Natural killer cell (primary cell): ENCODE measurements around the gene USF1. TPM values are rescaled to one million over a fixed set of nuclear protein-coding genes. Genes with fewer than 3 reads are reported as not detected.

Source experiments
- ATAC-seq, 3 donors: fragments of 150-1000 bp in 2 of 3; fragments of 200-7000 bp in 1 of 3; cut with Tn5 transposase; 1 replicate in 1 of 3; 2 replicates in 2 of 3; pipeline ENCODE4 v1.10.0; 2021; ENCODE audit warnings: mild to moderate bottlenecking in 2 of 3, moderate library complexity in 2 of 3
- DNase-seq, 2 donors: peaks; one replicate each; pipeline versions ENCODE4 v3.0.0 to v3.0.0-alpha.2; 2013 to 2021; ENCODE audit warnings: mixed read lengths in 1 of 2
- H3K27ac ChIP-seq: one replicate; pipeline ENCODE4 v1.5.1; 2013; ENCODE audit warnings: mild to moderate bottlenecking, low read length
- H3K27me3 ChIP-seq: one replicate; pipeline ENCODE4 v1.6.1; 2013; ENCODE audit warnings: low read length; ENCODE audit not compliant: control insufficient read depth, insufficient read depth
- H3K36me3 ChIP-seq: one replicate; pipeline ENCODE4 v1.6.1; 2013; ENCODE audit warnings: low read length; ENCODE audit not compliant: control insufficient read depth, insufficient read depth
- H3K4me1 ChIP-seq: one replicate; pipeline ENCODE4 v1.6.1; 2013; ENCODE audit warnings: low read length; ENCODE audit not compliant: control insufficient read depth, insufficient read depth
- H3K4me3 ChIP-seq: one replicate; pipeline ENCODE4 v1.5.1; 2013; ENCODE audit warnings: low read length
- H3K9me3 ChIP-seq: one replicate; pipeline ENCODE4 v1.6.1; 2013; ENCODE audit warnings: low read length; ENCODE audit not compliant: control insufficient read depth, insufficient read depth
- H3K27ac Mint-ChIP-seq, 2 donors: one replicate each; pipeline ENCODE4 v1.8.0; 2022; ENCODE audit warnings: mild to moderate bottlenecking in 2 of 2, mixed read lengths in 2 of 2, moderate library complexity in 1 of 2
- H3K27me3 Mint-ChIP-seq, 2 donors: one replicate each; pipeline ENCODE4 v1.8.0; 2022; ENCODE audit warnings: low read depth in 2 of 2, mixed read lengths in 2 of 2
- H3K36me3 Mint-ChIP-seq: one replicate; pipeline ENCODE4 v1.8.0; 2022; ENCODE audit warnings: mixed read lengths
- H3K4me1 Mint-ChIP-seq, 2 donors: one replicate each; pipeline ENCODE4 v1.8.0; 2022; ENCODE audit warnings: mixed read lengths in 2 of 2
- H3K4me3 Mint-ChIP-seq: one replicate; pipeline ENCODE4 v1.8.0; 2022; ENCODE audit warnings: mild to moderate bottlenecking, moderate library complexity, mixed read lengths
- H3K9me3 Mint-ChIP-seq, 2 donors: one replicate each; pipeline ENCODE4 v1.8.0; 2022; ENCODE audit warnings: mixed read lengths in 2 of 2
- CTCF ChIP-seq: fragments of 200-600 bp; IDR thresholded peaks from one replicate; pipeline ENCODE4 v1.8.0; 2022; ENCODE audit warnings: antibody characterized with exemption
- WGBS: methylation state at CpG from one replicate; pipeline ENCODE4 v1.1.7; 2013; ENCODE audit warnings: missing lambda C conversion rate; ENCODE audit not compliant: insufficient coverage; 5-methylcytosine and 5-hydroxymethylcytosine counted together
- intact Hi-C: fragments of 100-400 bp; cut with micrococcal nuclease; formaldehyde crosslinking; loops from one replicate; pipeline ENCODE4 v1.14.2; 2022
- total RNA-seq, 4 donors: library from RNA; stranded (reverse); fragments of 120-200 nt in 1 of 4; gene quantifications; one replicate each; pipeline versions ENCODE4 v1.2.3 to v1.2.4, GENCODE V29; 2013 to 2022

USF1 gene
- total RNA-seq, 3 donors from 2014 or later (not counting 1 experiment from before 2014, with no cell fraction given), result 113 to 121 (median 114) TPM

- Mint-ChIP-seq H3K27me3 (peaks cover 0 to 8% of the 10 kb centered on the region in 2 donors), H3K9me3 (no peaks in the 10 kb centered on the region), H3K4me1 (no peaks in the 10 kb centered on the region), H3K4me3 (no peak overlapping the region), H3K27ac (no peak overlapping the region), H3K36me3 (no peaks in the 10 kb centered on the region)
- no peaks in the 10 kb centered on the region for H3K9me3 ChIP-seq
- TF ChIP-seq CTCF, result no peak
- H3K4me1 ChIP-seq, result no peaks in the 10 kb centered on the region
- intact Hi-C loops, result no loop called here
- H3K27ac ChIP-seq, result no peak overlapping the region
- WGBS, result over 99% methylated on average over 5 of the region's 5 CpGs
- no peak for ATAC-seq
- no peak for DNase-seq
- H3K4me3 ChIP-seq, result no peak overlapping the region
- H3K36me3 ChIP-seq, result no peaks in the 10 kb centered on the region
- H3K27me3 ChIP-seq, result no peaks in the 10 kb centered on the region
Measured at GRCh38 chr1:161089938-161090337, 44.2 kb upstream of the USF1 start.

- intact Hi-C loops, result no loop called here
- H3K9me3 ChIP-seq, result no peaks in the 10 kb centered on the region
- no peaks in the 10 kb centered on the region for H3K27me3 ChIP-seq
- H3K27ac ChIP-seq, result no peak within 1 kb of the TSS
- no peaks in the 10 kb centered on the region for H3K4me1 ChIP-seq
- Mint-ChIP-seq H3K9me3 (no peaks in the 10 kb centered on the region), H3K4me3 (no peak within 1 kb of the TSS), H3K27me3 (peaks cover 0 to 3% of the 10 kb centered on the region in 2 donors), H3K36me3 (no peaks in the 10 kb centered on the region), H3K27ac (no peak within 1 kb of the TSS), H3K4me1 (no peaks in the 10 kb centered on the region)
- H3K36me3 ChIP-seq, result no peaks in the 10 kb centered on the region
- no peak within 1 kb of the TSS for H3K4me3 ChIP-seq
- WGBS, result 83% methylated on average over 22 of the region's 22 CpGs
- DNase-seq (no peak), ATAC-seq (no peak)
- no peak for TF ChIP-seq CTCF
Measured at GRCh38 chr1:161089251-161089924, 43.6 kb upstream of the USF1 start, which contains the start of gene NECTIN4. NECTIN4 (minus strand) TSS chr1:161089558; CDS start chr1:161089296, 262 bp downstream.

- Histone ChIP-seq H3K9me3 (no peaks in the 10 kb centered on the region), H3K36me3 (no peaks in the 10 kb centered on the region), H3K27me3 (no peaks in the 10 kb centered on the region), H3K27ac (no peak overlapping the region), H3K4me3 (no peak overlapping the region), H3K4me1 (no peaks in the 10 kb centered on the region)
- Mint-ChIP-seq H3K27me3 (peaks cover 0 to 1% of the 10 kb centered on the region in 2 donors), H3K4me3 (no peak overlapping the region), H3K9me3 (no peaks in the 10 kb centered on the region), H3K36me3 (no peaks in the 10 kb centered on the region), H3K4me1 (no peaks in the 10 kb centered on the region), H3K27ac (no peak overlapping the region)
- 59% methylated on average over 2 of the region's 3 CpGs for WGBS
- ATAC-seq (no peak), DNase-seq (no peak)
- no peak for TF ChIP-seq CTCF
- intact Hi-C loops, result no loop called here
Measured at GRCh38 chr1:161088587-161089110, 42.9 kb upstream of the USF1 start.
